Erythroblast (primary cell): ENCODE data around the gene PHLDA2.
"Not testable (repeated sequence)": the region's sequence is repeated elsewhere in the genome, so short reads cannot be mapped to it uniquely, and the experiment has no call there.

ENCODE experiments used
- DNase-seq, 2 experiments: peaks; one replicate each; lab custom pipeline; 2025; lab: John Stamatoyannopoulos, UW
- GATA1 ChIP-seq: IDR thresholded peaks from 2 replicates; pipeline ENCODE4 v1.6.1; 2011; ENCODE audit warnings: low read depth, mild to moderate bottlenecking, control low read depth, low read length, moderate library complexity
- POLR2A ChIP-seq: IDR thresholded peaks from 2 replicates; pipeline ENCODE4 v1.6.1; 2011; ENCODE audit warnings: mild to moderate bottlenecking, low read length

Gene PHLDA2

DNA sequence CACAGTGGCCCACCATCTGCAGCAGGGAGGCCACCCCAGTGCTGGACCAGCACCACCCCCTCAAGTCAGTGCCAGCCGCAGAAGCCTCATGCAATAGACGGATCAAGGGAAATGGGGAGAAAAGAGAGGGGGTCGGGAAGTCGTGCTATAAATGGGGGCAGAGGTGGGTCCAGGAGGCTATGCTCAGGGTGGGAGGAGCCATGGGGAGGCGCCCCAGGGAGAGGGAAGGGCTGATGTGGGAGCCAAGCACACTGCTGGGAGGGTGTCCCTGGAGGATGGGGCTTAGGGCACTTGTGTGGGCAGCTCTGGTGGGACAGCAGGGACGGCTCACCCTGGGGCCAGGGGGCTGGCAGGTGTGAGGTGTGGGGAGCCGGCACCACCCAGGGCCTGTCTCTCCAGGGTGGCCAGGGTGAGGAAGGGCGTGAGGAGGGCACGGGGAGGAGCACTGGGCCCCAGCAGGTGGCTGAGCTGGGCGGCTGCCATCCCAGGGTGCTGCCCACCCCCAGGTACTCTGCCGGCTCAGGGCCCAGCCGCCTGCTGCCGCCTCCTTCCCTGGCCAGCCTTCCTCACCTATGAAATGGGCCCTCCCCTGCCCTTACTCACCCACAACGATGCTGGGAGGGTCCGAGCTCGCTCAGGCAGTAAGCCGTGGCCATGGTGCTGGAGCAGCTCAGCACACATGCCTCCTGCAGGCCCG lies 18.0 kb downstream of the PHLDA2 start:
- DNase-seq: no peak
- no peak for TF ChIP-seq GATA1
- no peak for TF ChIP-seq POLR2A

DNA sequence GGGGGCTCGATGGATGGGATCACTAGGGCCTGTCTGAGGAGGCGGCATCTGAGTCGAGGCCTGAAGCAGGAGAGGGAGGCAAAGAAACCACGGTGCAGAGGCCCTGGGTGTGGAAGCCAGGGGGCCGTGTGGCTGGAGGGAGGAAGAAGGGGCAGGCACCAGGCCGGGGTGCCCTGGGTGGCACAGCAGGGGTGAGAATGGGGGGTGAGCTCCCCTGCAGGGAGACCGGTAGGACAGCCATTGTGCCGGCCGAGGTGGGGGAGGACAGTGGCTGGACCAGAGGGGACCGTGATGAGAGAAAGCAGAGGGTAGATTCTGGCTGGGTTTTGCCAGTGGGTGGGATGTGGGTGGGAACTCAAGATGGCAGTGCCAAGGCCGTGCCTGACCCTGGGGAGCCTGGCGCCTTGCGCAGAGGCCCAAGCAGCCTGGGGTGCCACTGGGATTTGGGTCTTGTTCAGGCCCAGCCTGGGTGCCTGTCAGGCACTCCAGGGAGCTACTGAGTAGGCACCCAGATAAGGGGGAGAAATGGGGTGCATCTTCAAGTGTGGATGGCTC lies 18.7 kb downstream of the PHLDA2 start:
- TF ChIP-seq GATA1 (no peak), POLR2A (no peak)
- DNase-seq: no peak

DNA sequence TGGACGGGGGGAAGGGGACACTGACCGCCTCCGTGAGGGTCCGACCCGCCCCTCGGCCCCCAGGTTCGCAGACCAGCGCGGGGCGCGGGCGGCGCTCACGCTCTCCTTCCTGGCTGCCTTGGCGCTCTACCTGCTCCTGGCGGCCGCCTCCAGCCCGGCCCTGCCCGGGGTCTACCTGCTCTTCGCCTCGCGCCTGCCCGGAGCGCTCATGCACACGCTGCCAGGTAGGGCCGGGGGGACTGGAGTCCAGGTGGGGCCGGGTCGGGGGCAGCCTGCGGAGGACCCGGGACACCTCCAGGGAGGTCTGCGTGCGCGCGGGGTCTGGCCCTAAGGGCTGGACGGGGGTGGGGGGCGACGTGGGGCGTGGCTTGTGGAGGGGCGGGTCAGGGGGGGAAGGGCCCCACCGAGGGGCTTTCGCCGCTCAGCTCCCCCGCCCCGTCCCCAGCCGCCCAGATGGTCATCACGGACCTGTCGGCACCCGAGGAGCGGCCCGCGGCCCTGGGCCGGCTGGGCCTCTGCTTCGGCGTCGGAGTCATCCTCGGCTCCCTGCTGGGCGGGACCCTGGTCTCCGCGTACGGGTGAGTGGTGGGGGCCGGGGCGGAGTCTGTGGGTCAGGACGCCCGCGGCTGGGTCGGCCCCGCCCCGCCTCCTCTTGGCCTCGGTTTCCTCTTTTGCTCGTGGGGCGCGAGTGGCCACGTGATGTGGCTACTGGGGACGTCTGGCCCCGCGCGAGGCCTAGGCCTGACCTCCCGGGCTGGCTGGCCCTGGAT lies 19.9 kb downstream of the PHLDA2 start:
- DNase-seq: no peak
- TF ChIP-seq POLR2A (no peak), GATA1 (no peak)

DNA sequence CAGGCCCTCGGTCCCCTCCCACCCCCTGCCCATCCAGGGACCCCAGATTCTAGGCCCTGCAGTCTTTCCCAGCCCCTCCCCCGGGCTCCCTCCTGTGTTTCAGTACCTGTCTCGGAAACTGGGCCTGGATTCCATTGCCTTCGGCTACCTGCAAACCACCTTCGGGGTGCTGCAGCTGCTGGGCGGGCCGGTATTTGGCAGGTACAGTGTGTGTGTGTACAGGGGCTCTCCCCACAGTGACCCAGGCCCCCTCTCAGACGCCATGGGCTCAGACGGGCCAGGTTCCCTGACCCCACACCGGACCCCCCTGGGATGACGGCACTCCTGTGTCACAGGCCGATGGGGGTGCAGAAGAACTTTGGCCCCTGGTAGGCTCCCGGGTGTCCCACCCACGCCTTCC lies 21.1 kb downstream of the PHLDA2 start:
- no peak for DNase-seq
- TF ChIP-seq GATA1 (no peak), POLR2A (no peak)

DNA sequence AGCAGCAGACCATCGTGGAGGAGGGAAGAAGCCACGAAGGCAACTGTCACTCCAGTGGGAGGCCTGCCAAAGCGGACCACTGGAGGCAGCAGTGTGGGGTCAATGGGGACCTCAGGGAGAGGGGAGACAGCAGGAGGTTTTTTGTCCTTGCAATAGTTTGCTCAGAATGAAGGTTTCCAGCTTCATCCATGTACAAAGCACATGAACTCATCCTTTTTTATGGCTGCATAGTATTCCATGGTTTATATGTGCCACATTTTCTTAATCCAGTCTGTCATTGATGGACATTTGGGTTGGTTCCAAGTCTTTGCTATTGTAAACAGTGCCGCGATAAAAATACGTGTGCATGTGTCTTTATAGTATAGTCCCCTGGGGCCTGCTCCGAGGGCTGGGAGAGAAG lies 23.9 kb downstream of the PHLDA2 start:
- not testable (repeated sequence) for DNase-seq

DNA sequence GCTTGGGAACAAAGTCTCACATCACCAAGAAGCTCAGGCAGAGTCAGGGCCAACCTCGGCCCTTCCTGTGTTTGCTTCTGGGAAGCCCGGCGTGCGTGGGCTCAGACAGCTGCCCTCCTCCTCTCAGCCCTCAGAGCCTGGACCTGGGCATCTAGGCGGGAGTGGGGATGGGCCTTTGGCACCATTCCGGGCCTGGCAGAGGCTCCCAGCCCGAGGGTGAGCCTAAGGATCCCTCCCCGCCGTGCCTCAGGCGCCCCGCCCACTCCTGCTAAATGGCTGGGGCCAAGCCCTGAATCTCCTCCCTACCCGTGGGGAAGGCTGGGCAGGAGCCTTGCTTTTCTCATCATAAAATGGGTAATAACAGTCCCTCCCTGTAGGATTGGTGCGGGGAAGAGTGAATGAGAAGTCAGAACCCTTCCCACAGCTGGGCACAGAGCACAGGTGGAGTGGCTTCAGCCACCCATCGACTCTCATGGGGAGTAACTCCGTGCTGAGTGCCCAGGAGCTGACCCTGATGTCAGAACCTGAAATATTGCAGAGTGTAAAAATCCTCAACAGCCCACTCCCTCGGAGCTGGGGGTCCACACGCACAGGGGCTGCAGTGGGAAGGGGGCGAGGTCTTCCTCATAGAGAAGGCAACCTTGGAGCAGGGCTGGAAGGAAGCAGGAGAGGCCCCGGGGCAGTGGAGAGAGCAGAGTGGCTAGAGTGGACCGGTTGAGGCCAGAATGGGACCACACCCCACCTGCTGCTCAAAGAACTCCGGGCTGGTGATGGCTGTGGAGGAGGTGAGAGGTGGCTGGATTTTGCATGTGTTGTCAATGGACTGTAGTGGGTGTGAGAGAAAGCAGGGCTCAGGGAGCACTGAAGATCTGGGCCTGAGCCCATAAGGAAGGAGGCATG lies 24.8 kb downstream of the PHLDA2 start:
- DNase-seq: no peak
- TF ChIP-seq POLR2A (no peak), GATA1 (no peak)

DNA sequence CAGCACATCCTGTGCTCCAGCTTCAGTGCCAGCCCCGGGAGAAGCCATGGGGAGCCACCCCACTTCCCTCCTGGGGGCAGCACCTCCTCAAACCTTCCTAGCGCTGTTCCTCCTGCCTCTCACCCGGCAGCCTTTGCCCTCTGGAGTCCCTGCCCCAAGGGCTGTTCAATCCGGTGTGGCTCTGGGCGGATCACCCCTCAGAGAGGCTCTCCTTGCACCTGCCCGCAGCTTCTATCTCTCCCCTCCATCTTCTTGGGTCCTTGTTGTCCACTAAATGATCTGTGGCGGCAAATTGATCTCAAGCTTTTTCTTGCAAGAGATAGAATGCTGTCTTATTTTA lies 25.6 kb downstream of the PHLDA2 start:
- DNase-seq: no peak
- TF ChIP-seq GATA1 (no peak), POLR2A (no peak)

DNA sequence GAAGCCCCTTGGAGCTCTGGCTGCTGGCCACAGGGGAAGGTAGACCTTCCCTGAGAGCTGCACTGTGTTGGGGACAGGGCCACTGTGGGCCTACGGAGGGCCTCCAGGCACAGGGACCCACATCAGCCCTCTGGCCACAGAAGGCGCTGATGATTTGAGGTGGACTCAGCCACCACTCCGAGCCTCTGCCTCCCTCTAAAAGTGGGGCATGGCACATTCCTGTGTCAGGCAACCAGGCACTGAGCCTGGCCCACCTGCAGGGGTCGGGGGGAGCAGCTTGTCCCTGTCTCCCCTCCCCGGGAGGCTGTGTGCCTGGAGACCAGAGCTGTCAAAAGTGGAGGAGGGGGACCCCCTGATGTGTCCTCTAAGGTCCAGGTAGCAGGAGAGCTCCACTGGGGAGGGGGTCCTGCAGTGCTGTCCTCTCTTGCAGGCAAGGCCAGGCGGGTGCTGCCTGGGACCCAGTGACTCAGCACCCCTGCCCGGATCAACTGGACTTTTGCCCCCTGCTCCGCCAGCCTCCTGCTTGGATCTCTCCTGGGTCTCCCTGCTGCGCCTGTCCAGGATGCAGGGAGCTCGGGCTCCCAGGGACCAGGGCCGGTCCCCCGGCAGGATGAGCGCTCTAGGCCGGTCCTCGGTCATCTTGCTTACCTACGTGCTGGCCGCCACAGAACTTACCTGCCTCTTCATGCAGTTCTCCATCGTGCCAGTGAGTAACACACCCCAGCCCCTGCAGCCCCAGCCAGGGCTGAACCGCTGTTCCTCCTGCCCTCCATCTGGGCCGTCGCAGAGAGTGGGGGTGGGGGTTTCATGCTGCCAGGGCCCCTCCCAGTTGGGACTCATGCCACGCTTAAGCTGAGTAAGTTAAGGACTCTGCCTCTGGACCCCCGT lies 26.2 kb downstream of the PHLDA2 start:
- no peak for DNase-seq
- TF ChIP-seq GATA1: no peak
- no peak for TF ChIP-seq POLR2A

DNA sequence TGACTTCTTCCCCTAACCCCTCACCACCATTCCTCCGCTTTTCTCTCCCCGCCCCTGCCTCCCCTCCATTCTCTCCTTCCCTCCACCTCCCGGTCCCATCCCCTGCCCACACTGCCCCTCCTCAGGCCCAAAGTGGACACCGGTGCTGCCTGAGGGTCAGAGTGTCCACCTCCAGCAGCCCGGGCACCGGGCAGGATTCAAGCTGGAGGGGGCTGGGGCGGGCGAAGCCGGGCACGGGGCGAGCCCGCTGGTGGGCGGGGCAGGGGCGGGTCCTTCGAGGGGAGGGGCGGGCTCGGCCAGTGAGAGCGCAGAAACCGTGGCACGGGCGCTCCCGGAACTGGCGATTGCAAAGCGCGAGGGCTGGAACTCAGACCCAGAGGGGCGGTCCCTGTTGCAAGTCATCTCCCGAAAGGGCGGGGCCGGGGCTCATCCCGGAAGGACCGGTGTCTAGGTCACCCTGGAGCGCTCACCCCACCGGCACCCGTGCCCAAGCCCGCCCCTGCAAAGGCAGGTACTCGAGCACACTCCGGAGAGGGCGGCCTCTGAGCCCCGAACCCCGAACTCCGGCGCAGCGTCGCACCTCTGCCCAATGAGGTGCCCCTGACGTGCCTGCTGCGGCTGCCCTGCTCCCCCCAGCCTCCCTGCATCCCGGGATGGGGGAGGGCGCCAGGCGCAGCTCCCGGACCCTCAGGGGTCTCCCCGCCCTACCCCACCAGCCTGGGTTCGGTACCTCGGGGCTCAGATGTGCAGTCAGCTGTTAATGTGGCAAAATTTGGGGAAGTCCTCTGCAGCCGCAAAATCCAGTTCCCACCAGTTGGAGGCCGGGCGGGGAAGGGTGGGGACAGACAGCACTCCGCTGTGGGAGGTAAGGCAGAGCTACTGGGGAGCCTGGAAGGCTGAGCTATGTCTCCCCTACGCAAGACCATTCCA lies 27.1 kb downstream of the PHLDA2 start:
- TF ChIP-seq POLR2A (peak; percentile 45), GATA1 (no peak)
- peak; percentile 88 to 91 for DNase-seq

DNA sequence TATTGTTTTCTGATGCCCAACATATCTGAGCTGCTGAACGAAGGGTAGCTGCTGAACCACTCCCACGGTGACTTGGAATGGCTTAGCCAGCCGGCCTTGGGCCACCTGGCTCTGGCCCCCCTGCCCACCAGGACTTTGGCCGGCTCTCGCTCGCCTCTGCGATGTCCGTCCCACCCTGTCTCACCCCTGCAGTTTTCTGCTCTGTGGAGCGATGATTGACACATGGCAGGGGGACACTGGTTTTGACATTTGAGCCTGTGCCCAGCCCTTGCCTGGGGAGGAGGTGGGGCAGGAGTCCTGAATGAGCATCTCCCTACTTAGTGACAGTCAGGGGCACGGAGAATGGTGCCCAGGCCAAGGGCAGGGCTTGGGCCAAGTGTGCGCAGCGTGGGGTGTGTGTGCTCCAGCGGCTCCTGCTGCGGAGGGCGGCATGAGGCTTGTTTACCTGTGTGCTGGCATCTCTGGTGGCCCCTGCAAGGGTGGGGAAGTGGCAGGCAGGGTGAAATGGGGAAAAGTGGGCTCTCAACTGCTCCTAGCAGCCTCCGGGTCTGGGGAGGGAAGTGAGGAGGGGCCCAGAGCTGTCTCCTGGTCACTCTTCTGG lies 27.9 kb downstream of the PHLDA2 start:
- DNase-seq: no peak
- TF ChIP-seq GATA1 (no peak), POLR2A (no peak)

DNA sequence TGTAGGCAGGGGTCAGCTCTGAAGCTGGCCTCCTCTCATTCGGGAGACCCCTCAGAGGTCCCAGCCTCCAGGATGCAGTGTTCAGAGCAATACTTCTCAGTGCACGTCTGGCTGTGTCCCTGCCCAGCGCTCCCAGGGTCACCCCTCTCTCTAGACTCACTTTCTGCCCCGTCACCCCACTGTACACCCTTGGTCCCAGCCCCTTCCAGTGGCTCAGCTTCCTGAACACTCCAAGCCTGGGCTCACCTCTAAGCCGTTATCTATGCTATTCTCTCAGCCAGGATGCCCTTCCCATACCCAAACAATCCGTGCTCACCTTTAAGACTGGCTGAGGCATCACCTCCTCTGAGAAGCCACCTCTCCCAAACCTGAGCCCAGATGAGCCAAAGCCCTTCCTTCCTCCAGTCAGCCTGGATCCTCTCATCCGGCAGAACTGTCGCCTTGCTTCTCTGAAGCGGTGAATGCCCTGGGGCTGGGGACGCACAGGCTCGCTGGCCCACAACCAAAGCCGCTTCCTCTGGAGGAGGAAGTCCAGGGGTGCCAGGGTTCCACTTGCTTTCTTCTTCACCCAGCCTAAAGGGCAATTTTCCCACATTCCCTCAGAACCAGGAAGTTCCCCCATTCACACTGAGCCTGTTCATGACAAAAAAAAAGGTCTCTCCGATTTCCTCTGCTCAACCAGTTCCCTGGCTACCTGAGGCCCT lies 30.0 kb downstream of the PHLDA2 start:
- TF ChIP-seq GATA1 (no peak), POLR2A (no peak)

More for the DNA sequence above, 30.0 kb downstream of the PHLDA2 start:
- DNase-seq: no peak
